H9 (cell line): ENCODE measurements around the gene FCAMR. TPM values are rescaled to one million over a fixed set of nuclear protein-coding genes. Genes with fewer than 3 reads are reported as not detected.

Experiments
- DNase-seq: peaks from one replicate; pipeline ENCODE4 v3.0.0-alpha.2; 2017
- H2AFZ ChIP-seq: one replicate; pipeline ENCODE4 v1.6.1; 2013; ENCODE audit warnings: mild to moderate bottlenecking, low read length, control low read depth, moderate library complexity
- H2AK5ac ChIP-seq: 2 replicates; pipeline ENCODE4 v1.6.1; 2013; ENCODE audit warnings: low read length, control low read depth, mixed read lengths; ENCODE audit not compliant: insufficient read length
- H2BK120ac ChIP-seq: one replicate; pipeline ENCODE4 v1.6.1; 2013; ENCODE audit warnings: low read depth, mild to moderate bottlenecking, low read length, control low read depth, inconsistent platforms; ENCODE audit not compliant: poor library complexity, severe bottlenecking
- H2BK12ac ChIP-seq: 2 replicates; pipeline ENCODE4 v1.6.1; 2013; ENCODE audit warnings: low read length, control low read depth, mixed read lengths, low read depth; ENCODE audit not compliant: insufficient read length
- H2BK15ac ChIP-seq: 2 replicates; pipeline ENCODE4 v1.6.1; 2013; ENCODE audit warnings: low read depth, low read length, control low read depth
- H2BK20ac ChIP-seq: one replicate; pipeline ENCODE4 v1.6.1; 2013; ENCODE audit warnings: low read depth, mild to moderate bottlenecking, low read length, control low read depth, inconsistent platforms; ENCODE audit not compliant: poor library complexity, severe bottlenecking
- H2BK5ac ChIP-seq: 2 replicates; pipeline ENCODE4 v1.6.1; 2013; ENCODE audit warnings: low read length, control low read depth, mixed read lengths; ENCODE audit not compliant: insufficient read length
- H3K14ac ChIP-seq: 2 replicates; pipeline ENCODE4 v1.6.1; 2013; ENCODE audit warnings: low read length, control low read depth; ENCODE audit not compliant: insufficient read depth
- H3K18ac ChIP-seq: 2 replicates; pipeline ENCODE4 v1.6.1; 2013; ENCODE audit warnings: low read depth, mild to moderate bottlenecking, mixed read lengths, low read length, control low read depth; ENCODE audit not compliant: insufficient read length
- H3K23ac ChIP-seq: 2 replicates; pipeline ENCODE4 v1.6.1; 2013; ENCODE audit warnings: low read length, control low read depth, mixed read lengths, low read depth; ENCODE audit not compliant: insufficient read length
- H3K23me2 ChIP-seq: 2 replicates; pipeline ENCODE4 v1.6.1; 2013; ENCODE audit warnings: low read depth, mild to moderate bottlenecking, mixed read lengths, low read length, control low read depth; ENCODE audit not compliant: insufficient read length, poor library complexity, severe bottlenecking
- H3K27ac ChIP-seq: 2 replicates; pipeline ENCODE4 v1.5.1; 2013; ENCODE audit warnings: low read length, control low read depth, mixed read lengths, low read depth; ENCODE audit not compliant: insufficient read length
- H3K27me3 ChIP-seq: 2 replicates; pipeline ENCODE4 v1.6.1; 2013; ENCODE audit warnings: low read length, control low read depth, inconsistent platforms; ENCODE audit not compliant: insufficient read depth
- H3K4ac ChIP-seq: 2 replicates; pipeline ENCODE4 v1.6.1; 2013; ENCODE audit warnings: low read depth, mild to moderate bottlenecking, control low read depth, inconsistent platforms, low read length, moderate library complexity
- H3K4me1 ChIP-seq: 2 replicates; pipeline ENCODE4 v1.6.1; 2013; ENCODE audit warnings: low read length, control low read depth, inconsistent platforms; ENCODE audit not compliant: insufficient read depth
- H3K4me2 ChIP-seq: 2 replicates; pipeline ENCODE4 v1.6.1; 2013; ENCODE audit warnings: low read length, control low read depth, mixed read lengths; ENCODE audit not compliant: insufficient read length, insufficient read depth
- H3K56ac ChIP-seq: 2 replicates; pipeline ENCODE4 v1.6.1; 2013; ENCODE audit warnings: low read depth, mild to moderate bottlenecking, mixed read lengths, low read length, control low read depth; ENCODE audit not compliant: insufficient read length
- H3K79me1 ChIP-seq: 2 replicates; pipeline ENCODE4 v1.6.1; 2013; ENCODE audit warnings: low read depth, mild to moderate bottlenecking, moderate library complexity, low read length, control low read depth, inconsistent platforms; ENCODE audit not compliant: insufficient read depth, poor library complexity, severe bottlenecking
- H3K79me2 ChIP-seq: 2 replicates; pipeline ENCODE4 v1.6.1; 2013; ENCODE audit warnings: low read length, control low read depth, inconsistent platforms; ENCODE audit not compliant: insufficient read depth
- H3K9ac ChIP-seq: 2 replicates; pipeline ENCODE4 v1.6.1; 2013; ENCODE audit warnings: low read length, control low read depth, mixed read lengths; ENCODE audit not compliant: insufficient read length; ENCODE audit errors: extremely low read depth
- H3K9me3 ChIP-seq: one replicate; pipeline ENCODE4 v1.6.1; 2013; ENCODE audit warnings: low read depth, low read length, inconsistent platforms; ENCODE audit not compliant: control insufficient read depth
- H3T11ph ChIP-seq: one replicate; pipeline ENCODE4 v1.6.1; 2013; ENCODE audit warnings: mild to moderate bottlenecking, low read length, control low read depth, inconsistent platforms
- H4K20me1 ChIP-seq: one replicate; pipeline ENCODE4 v1.6.1; 2013; ENCODE audit not compliant: control insufficient read depth, insufficient read length, insufficient read depth
- H4K5ac ChIP-seq: 2 replicates; pipeline ENCODE4 v1.6.1; 2013; ENCODE audit warnings: low read depth, mild to moderate bottlenecking, mixed read lengths, low read length, control low read depth; ENCODE audit not compliant: insufficient read length
- H4K8ac ChIP-seq: replicated peaks from 2 replicates; pipeline ENCODE4 v1.6.1; 2013; ENCODE audit warnings: low read length, control low read depth, mixed read lengths, low read depth; ENCODE audit not compliant: insufficient read length
- H4K91ac ChIP-seq: 2 replicates; pipeline ENCODE4 v1.6.1; 2013; ENCODE audit warnings: low read depth, mild to moderate bottlenecking, moderate library complexity, mixed read lengths, low read length, control low read depth; ENCODE audit not compliant: insufficient read length
- H3K27ac Mint-ChIP-seq, 3 experiments: 2 replicates in 2 of 3; 3 replicates in 1 of 3; pipeline ENCODE4 v1.8.0; 2020 to 2021; ENCODE audit warnings: mixed read lengths in 3 of 3, mild to moderate bottlenecking in 1 of 3, moderate library complexity in 1 of 3
- H3K27me3 Mint-ChIP-seq: 2 replicates; pipeline ENCODE4 v1.8.0; 2021; ENCODE audit warnings: low read depth, mild to moderate bottlenecking, moderate library complexity, mixed read lengths
- H3K36me3 Mint-ChIP-seq, 3 experiments: 2 replicates in 2 of 3; 3 replicates in 1 of 3; pipeline ENCODE4 v1.8.0; 2020 to 2021; ENCODE audit warnings: low read depth in 3 of 3, mixed read lengths in 3 of 3; ENCODE audit not compliant: insufficient read depth in 1 of 3
- H3K4me1 Mint-ChIP-seq, 2 experiments: 2 replicates each; pipeline ENCODE4 v1.8.0; 2020; ENCODE audit warnings: mixed read lengths in 2 of 2
- H3K4me3 Mint-ChIP-seq, 2 experiments: 2 replicates in 1 of 2; 3 replicates in 1 of 2; pipeline ENCODE4 v1.8.0; 2020 to 2021; ENCODE audit warnings: mild to moderate bottlenecking in 2 of 2, mixed read lengths in 2 of 2, moderate library complexity in 1 of 2
- H3K9me3 Mint-ChIP-seq, 2 experiments: 2 replicates in 1 of 2; 3 replicates in 1 of 2; pipeline ENCODE4 v1.8.0; 2020; ENCODE audit warnings: mild to moderate bottlenecking in 2 of 2, mixed read lengths in 2 of 2, moderate library complexity in 1 of 2
- CTCF ChIP-seq: fragments of 200-600 bp; sonication (generic); conservative IDR thresholded peaks from 3 replicates; pipeline ENCODE4 v1.8.0; 2021; ENCODE audit warnings: antibody characterized with exemption, mild to moderate bottlenecking
- WGBS: extraction: QIAGEN DNeasy Blood & Tissue Kit; methylation state at CpG from one replicate; pipeline ENCODE4 v1.1.7; 2013; ENCODE audit warnings: missing lambda C conversion rate, low lambda C conversion rate, mixed read lengths; ENCODE audit not compliant: insufficient read length; ENCODE audit errors: extremely low coverage; 5-methylcytosine and 5-hydroxymethylcytosine counted together
- total RNA-seq: library from RNA; stranded (reverse); gene quantifications from 2 replicates; pipeline ENCODE4 v1.2.1, GENCODE V29; 2021

FCAMR gene
- total RNA-seq, 1 experiment from 2014 or later, result not detected

- Mint-ChIP-seq H3K36me3 (no peaks in the 10 kb centered on the region), H3K9me3 (no peaks in the 10 kb centered on the region), H3K4me3 (no peak overlapping the region; a peak in 1 of 5 replicates), H3K4me1 (peaks cover 0 to 3% of the 10 kb centered on the region in 2 experiments; a peak in 1 of 4 replicates), H3K27me3 (peaks cover 4% of the 10 kb centered on the region), H3K27ac (no peak overlapping the region; a peak in 1 of 7 replicates)
- H3K9me3 ChIP-seq, result no peaks in the 10 kb centered on the region
- no peak overlapping the region for H2AFZ ChIP-seq
- H4K8ac ChIP-seq, result no peak overlapping the region
- H3K14ac ChIP-seq, result no peak overlapping the region
- H3K23ac ChIP-seq, result no peak overlapping the region
- H3K4me2 ChIP-seq, result no peak overlapping the region
- H3K23me2 ChIP-seq, result no peaks in the 10 kb centered on the region
- no peaks in the 10 kb centered on the region for H3K79me2 ChIP-seq
- H3K9ac ChIP-seq, result no peak overlapping the region
- H4K91ac ChIP-seq, result no peak overlapping the region
- peak; percentile 20; the same call in 1 of the 3 replicates for TF ChIP-seq CTCF
- H3K18ac ChIP-seq, result no peak overlapping the region
- H2BK5ac ChIP-seq, result no peak overlapping the region
- no peaks in the 10 kb centered on the region for H3K27me3 ChIP-seq
- H2BK12ac ChIP-seq, result no peak overlapping the region
- no CpG with 5 or more reads among the region's 6 CpGs for WGBS
- DNase-seq, result no peak
- no peaks in the 10 kb centered on the region for H3K79me1 ChIP-seq
- no peak overlapping the region for H2AK5ac ChIP-seq
- no peak overlapping the region for H3K4ac ChIP-seq
- no peak overlapping the region for H4K5ac ChIP-seq
- H4K20me1 ChIP-seq, result no peaks in the 10 kb centered on the region
- H2BK15ac ChIP-seq, result no peak overlapping the region
- no peaks in the 10 kb centered on the region for H3K4me1 ChIP-seq
- no peak overlapping the region for H2BK20ac ChIP-seq
- no peak overlapping the region for H2BK120ac ChIP-seq
- no peak overlapping the region for H3T11ph ChIP-seq
- no peak overlapping the region for H3K56ac ChIP-seq
- no peak overlapping the region for H3K27ac ChIP-seq
These were observed 40.7 kb downstream of the FCAMR start for GRCh38 chr1:206929524-206929923.
